ENCODE data around the gene NCKAP5. TPM values are rescaled to one million over a fixed set of nuclear protein-coding genes. Genes with fewer than 3 reads are reported as not detected.

Gene NCKAP5
- total and polyA plus RNA-seq, 2 of the 13 experiments (the other 11 are each of a cell fraction or from before 2014, with no cell fraction given), result 0.01 TPM; not detected in 1

- Histone ChIP-seq H3K9me3 (ENCODE audit: low read length) (no peaks in the 10 kb centered on the region), H3K4me2 (ENCODE audit: low read depth, low read length) (no peak overlapping the region), H3K36me3 (replicated peaks in 1 of 2; ENCODE audit: control insufficient read depth in 1 of 2, insufficient read depth in 2 of 2, low read length in 2 of 2) (no peaks in the 10 kb centered on the region), H3K79me2 (ENCODE audit: insufficient read depth, low read length) (no peaks in the 10 kb centered on the region), H2AFZ (ENCODE audit: low read length) (no peak overlapping the region), H3K27ac (ENCODE audit: extremely low read length, insufficient read depth, low read length) (no peak overlapping the region), H3K9ac (ENCODE audit: insufficient read depth, low read depth, low read length) (no peak overlapping the region), H3K4me3 (replicated peaks in 1 of 3; ENCODE audit: insufficient read depth in 1 of 3, low read depth in 2 of 3, low read length in 3 of 3) (no peak overlapping the region), H4K20me1 (ENCODE audit: insufficient read depth, low read length) (no peaks in the 10 kb centered on the region), H3K4me1 (ENCODE audit: insufficient read depth, low read length) (no peaks in the 10 kb centered on the region), H3K27me3 (ENCODE audit: control insufficient read depth in 1 of 2, insufficient read depth in 2 of 2, low read length in 2 of 2) (no peaks in the 10 kb centered on the region)
- no TSS peak for BruUV-seq (replicated peaks)
- 56% methylated on average over 4 of the region's 4 CpGs for WGBS (ENCODE audit: low lambda C conversion rate)
- FAIRE-seq (no peak), ATAC-seq (no peak), DNase-seq (ENCODE audit: low spot score) (no peak)
- POLR2A ChIA-PET, result no interaction called here
- TF ChIP-seq EZH2 (conservative IDR thresholded peaks at IDR 0.05; ENCODE audit: low read depth, low read length) (no peak), MED8 (CRISPR knock-in tag; IDR thresholded peaks at IDR 0.05; ENCODE audit: insufficient replicate concordance) (no peak), SP4 (CRISPR knock-in tag; IDR thresholded peaks at IDR 0.05) (no peak), MTF1 (CRISPR knock-in tag; IDR thresholded peaks at IDR 0.05) (no peak)
- in situ Hi-C loops (cut with HindIII; ENCODE audit: extremely low pct_ligation_motif_present, low pct_unique_long_range_greater_than_20kb), result no loop called here
- CTCF ChIA-PET (ENCODE audit: low intra/inter-chr PET ratio, low total read pairs), result no interaction called here
- intact Hi-C loops (cut with micrococcal nuclease; ENCODE audit: unreplicated experiment), result no loop called here
These were observed 696.4 kb downstream of the NCKAP5 start for GRCh38 chr2:132871831-132872230.

- no peak overlapping the region for H3K4me3 ChIP-seq (replicated peaks in 1 of 3; ENCODE audit: insufficient read depth in 1 of 3, low read depth in 2 of 3, low read length in 3 of 3)
- intact Hi-C loops (cut with micrococcal nuclease; ENCODE audit: unreplicated experiment) (no loop called here), in situ Hi-C loops (cut with HindIII; ENCODE audit: extremely low pct_ligation_motif_present, low pct_unique_long_range_greater_than_20kb) (no loop called here)
- no peaks in the 10 kb centered on the region for H3K27me3 ChIP-seq (ENCODE audit: control insufficient read depth in 1 of 2, insufficient read depth in 2 of 2, low read length in 2 of 2)
- DNase-seq (ENCODE audit: low spot score) (no peak), FAIRE-seq (no peak), ATAC-seq (no peak)
- TF ChIP-seq ZNF609 (CRISPR knock-in tag; IDR thresholded peaks at IDR 0.05; ENCODE audit: borderline replicate concordance), result no peak
- no peak overlapping the region for H2AFZ ChIP-seq (ENCODE audit: low read length)
- no peak overlapping the region for H3K4me2 ChIP-seq (ENCODE audit: low read depth, low read length)
- H3K9ac ChIP-seq (ENCODE audit: insufficient read depth, low read depth, low read length), result no peak overlapping the region
- ChIA-PET POLR2A (no interaction called here), CTCF (ENCODE audit: low intra/inter-chr PET ratio, low total read pairs) (no interaction called here)
- no TSS peak for BruUV-seq (replicated peaks)
- H3K9me3 ChIP-seq (ENCODE audit: low read length), result 0 out of 2 replicates have a peak, but pooled peaks cover 5% of the 10 kb centered on the region
- no peaks in the 10 kb centered on the region for H3K79me2 ChIP-seq (ENCODE audit: insufficient read depth, low read length)
- no peaks in the 10 kb centered on the region for H4K20me1 ChIP-seq (ENCODE audit: insufficient read depth, low read length)
- H3K27ac ChIP-seq (ENCODE audit: extremely low read length, insufficient read depth, low read length), result no peak overlapping the region
- no peaks in the 10 kb centered on the region for H3K36me3 ChIP-seq (replicated peaks in 1 of 2; ENCODE audit: control insufficient read depth in 1 of 2, insufficient read depth in 2 of 2, low read length in 2 of 2)
- H3K4me1 ChIP-seq (ENCODE audit: insufficient read depth, low read length), result peaks cover 9% of the 10 kb centered on the region
These were observed 704.3 kb downstream of the NCKAP5 start for GRCh38 chr2:132863961-132864360.

All from HepG2 (cell line).